GM15510 (cell line): Measurements from ENCODE around the gene ADI1.

Experiments
- POLR2A ChIP-seq: IDR thresholded peaks from 3 replicates; pipeline ENCODE4 v1.6.1; 2011; ENCODE audit warnings: borderline replicate concordance; ENCODE audit not compliant: insufficient read length; ENCODE audit errors: extremely low read depth

Gene ADI1

DNA sequence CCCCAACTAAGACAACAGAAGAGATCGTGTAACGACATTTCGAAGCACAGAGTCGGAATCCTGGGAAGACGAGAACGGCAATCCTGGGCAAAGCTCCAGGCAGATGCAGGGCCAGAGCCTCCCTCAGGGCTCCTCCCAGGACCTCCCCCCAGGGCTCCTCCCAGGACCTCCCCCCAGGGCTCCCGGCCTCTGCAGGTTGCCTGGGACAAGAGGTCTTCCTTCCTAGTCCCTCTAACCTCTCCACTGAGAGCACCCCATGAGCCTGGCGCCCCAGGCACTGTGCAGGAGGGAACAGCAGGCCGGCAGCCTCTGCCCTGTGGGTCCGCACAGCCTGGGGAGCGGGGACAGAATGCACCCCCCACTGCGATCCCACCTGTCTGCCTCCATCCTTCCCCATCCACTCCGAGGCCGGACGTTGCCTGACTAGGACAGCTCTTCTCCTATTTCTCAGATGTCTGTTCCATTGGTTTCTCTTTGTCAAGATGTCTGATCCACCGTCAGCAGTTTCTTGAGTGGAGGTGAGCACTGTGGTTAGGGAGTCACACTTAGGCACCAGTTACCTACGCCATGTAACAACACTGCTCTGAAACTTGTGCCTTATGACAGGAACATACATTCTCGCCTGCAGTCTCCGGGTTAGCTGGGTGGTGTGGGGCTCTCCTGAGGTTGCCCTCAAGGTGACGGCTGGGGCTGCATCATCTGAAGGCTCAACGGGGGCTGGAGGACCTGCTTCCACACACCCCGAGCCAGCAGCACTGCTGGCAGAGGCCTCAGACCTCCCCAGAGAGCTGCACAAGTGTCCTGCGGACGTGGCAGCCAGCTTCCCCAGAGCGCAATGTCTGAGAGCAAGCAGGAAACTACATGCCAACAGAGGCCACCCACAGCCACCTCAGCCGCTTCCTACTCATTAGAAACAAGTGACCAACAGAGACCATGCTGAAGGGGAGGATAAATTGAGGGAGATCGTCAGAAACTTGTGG lies 28.9 kb downstream of the ADI1 start:
- no peak for TF ChIP-seq POLR2A

DNA sequence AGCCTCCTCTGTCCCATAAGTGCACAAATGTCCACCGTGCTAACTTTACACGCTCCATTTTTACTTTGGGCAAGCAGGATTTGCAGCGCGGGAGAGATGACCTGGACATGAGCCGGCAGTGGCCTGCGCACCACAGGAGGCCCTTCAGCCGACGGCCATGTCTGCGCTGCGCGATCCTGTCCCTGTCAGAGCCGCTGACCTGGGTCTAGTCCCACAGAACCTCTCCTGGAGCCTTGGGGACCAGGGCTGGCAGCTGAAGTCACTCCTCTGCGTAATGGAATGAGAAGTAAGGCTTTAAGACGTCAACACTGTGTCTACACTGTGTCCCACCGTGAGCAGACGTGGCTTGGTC lies 29.6 kb downstream of the ADI1 start:
- no peak for TF ChIP-seq POLR2A

- TF ChIP-seq POLR2A = no peak
Observed at GRCh38 chr2:3488855-3489763, 30.2 kb downstream of the ADI1 start.

DNA sequence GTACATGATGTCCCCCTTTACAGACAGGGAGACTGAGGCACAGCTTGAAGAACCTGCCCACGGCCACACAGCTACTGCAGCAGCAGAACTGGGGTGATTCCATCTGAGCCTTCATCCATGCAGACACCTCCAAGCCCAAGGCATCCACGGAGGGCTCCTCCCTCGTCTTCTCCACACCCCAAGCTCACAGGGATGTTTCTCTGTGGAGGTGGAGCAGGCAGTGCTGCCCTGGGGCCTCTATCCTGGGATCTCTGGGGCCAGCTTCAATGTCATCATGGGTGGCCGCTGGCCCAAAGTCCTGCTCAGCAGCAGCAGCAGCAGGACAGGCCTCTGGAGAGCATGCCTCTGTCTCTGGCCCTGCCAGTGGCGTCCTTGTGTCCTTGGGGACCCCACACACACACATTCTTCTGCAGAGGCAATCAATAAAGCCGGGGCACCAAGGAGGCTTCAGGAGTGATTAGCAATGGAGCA lies 31.2 kb downstream of the ADI1 start:
- TF ChIP-seq POLR2A = no peak

DNA sequence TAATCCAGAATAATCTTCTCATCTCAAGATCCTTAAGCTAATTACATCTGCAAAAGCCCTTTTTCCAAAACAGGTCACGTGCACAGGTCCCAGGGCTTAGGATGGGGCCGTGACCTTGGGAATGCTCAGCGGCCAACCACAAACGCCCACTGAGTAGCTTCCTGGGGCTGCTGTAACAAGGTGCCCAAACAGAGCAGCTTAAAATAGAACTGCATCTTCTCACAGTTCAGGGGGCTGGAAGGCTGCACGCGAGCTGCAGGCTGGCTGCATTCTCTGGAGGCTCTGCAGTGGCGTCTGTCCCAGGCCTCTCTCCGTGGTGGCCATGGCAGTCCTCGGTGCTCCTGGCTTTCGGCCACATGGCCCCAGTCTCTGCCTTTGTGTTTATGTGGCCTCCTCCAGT lies 31.9 kb downstream of the ADI1 start:
- TF ChIP-seq POLR2A = no peak

DNA sequence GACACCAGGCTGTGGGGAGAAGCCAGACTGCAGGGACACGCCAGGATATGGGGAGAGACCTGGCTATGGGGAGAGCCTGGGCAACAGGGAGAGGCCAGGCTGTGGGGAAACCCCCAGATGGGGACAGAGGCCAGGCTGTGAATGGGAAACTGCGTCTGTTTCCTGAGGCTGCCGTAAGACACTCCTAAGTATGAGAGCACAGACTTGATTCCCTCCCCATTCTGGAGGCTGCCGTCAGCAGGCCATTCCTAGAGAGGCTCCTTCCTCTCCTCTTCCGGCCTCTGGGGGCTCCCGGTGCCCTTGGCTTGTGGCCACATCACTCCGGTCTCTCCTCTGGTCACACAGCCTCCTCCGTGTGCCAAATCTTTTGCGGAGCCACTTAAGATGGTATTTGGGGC lies 32.3 kb downstream of the ADI1 start:
- TF ChIP-seq POLR2A = no peak

GRCh38 chr2:3486047-3487027 lies 33.0 kb downstream of the ADI1 start:
- TF ChIP-seq POLR2A = no peak

GRCh38 chr2:3485166-3485565 lies 34.2 kb downstream of the ADI1 start:
- TF ChIP-seq POLR2A = no peak

DNA sequence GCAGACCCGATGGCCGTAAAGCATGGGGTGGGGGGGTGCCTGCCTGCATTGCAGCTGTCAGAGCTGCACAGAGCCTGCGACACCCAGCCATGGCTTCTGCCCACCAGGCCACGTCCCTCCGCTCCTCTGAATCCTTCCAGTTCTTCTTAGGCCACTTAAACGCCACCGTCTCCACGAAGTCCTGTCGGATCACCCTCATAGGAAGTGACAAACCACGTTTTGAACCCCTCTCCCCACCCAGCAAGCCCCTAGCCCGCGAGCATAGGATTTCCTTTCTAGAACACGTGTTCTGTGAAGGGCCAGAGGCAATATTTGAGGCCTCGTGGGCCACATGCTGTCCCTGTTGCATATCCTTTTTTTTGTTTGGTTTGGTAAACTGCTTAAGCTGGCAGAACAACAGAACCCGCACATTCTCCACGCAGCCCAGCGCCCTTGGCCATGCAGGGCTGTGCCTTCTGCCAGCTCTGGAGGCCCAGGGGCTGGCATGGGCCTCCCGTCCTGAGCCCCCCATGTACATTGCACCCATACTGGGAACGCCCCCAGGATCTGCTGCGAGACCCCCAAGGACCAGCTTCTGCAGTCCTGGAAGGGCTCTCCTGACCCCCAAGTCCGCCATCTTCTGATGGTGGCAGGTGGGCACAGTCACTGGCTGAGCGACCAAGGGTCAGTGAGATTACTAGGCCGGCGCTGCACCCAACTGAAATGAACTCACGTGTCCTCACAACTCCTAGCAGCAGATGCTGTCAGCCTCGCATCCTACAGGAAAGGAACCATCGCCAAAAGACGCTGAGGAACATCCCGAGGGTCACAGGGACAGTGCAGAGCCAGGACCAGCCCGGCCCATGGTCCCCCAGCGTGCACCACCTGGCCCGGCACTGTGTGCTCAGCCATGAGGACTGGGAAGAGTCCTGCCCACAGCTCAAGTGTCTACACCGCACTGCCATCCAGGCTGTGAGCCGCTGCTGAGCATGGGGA lies 35.1 kb downstream of the ADI1 start:
- TF ChIP-seq POLR2A = no peak

DNA sequence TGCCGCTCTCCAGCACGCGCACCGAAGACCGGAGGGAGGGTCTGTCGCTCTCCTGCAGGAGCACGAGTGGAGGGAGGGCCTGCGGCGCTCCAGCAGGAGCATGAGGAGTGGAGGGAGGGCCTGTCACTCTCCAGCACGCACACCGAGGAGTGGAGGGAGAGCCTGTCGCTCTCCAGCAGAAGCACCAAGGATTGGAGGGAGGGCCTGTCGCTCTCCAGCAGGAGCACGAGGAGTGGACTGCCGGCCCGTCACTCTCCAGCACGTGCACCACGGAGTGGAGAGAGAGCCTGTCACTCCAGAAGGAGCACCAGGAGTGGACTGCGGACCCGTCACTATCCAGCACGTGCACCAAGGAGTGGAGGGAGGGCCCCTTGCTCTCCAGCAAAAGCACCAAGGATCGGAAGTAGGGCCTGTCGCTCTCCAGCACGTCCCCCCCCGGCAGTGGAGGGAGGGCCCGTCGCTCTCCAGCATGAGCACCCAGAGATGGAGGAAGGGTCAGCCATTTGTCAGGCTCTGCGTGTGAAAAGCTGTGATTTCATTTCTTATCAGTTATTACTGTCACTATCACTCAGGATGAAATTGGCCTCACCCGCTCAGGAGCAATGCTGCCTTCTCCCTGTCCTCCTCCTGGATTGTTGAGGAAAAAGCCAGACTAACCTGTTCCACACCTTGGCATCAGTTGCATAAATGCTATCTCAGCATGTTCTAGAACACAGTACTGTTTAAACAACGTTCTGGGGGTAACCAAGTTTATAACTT lies 35.9 kb downstream of the ADI1 start:
- TF ChIP-seq POLR2A = no peak

- TF ChIP-seq POLR2A = no peak
Observed at GRCh38 chr2:3482363-3482821, 36.9 kb downstream of the ADI1 start.

- TF ChIP-seq POLR2A = no peak
Observed at GRCh38 chr2:3481736-3482362, 37.5 kb downstream of the ADI1 start.

GRCh38 chr2:3481011-3481400 lies 38.3 kb downstream of the ADI1 start:
- TF ChIP-seq POLR2A = no peak
